ENCODE data around the gene CBFA2T2.
"Not testable (repeated sequence)": the region's sequence is repeated elsewhere in the genome, so short reads cannot be mapped to it uniquely, and the experiment has no call there.

CBFA2T2 gene

DNA sequence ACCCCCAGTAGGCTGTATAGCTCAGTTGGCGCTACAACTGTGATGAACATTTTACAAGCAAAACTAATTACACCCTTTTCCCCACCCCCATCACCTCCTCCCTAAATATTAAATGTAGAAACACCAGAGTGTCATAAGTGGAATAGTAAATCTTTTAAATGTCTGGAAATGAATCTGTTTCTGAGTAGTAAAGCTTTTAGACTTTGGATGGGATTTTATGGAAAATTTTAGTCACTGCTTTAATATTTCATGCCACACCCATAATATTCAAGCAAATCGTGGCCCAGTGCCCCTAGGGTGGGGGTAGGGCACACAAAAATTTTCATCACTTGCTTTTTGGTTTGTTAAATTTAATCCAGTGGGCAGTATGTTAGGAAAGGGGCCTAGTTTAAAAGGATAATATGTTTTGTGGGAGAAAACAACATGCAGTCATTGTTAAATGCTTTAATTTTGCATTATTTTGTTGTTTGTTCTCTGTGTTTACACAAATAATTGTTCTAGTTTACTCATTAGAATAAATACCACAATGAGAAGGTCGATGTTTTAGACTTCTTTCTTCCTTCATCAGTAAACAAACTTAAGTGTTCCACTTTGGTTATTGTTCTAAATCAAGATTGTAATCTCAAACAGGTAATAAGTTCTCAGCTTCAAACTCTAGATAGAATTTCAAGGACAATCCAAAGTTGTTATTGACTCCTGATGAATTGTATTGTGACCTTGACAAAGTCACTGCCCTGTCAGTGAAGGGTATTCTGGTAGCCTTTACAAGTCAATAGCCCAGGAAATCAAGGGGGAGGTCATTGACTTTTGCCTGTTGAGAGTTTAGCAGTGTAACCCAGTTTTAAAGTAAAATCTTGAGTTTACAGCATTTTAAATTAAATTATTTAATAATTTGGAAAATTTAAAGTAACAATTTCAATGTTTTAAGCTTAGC lies 79.2 kb downstream of the CBFA2T2 start:
- FAIRE-seq, result no peak
- no peak for DNase-seq (ENCODE audit: insufficient read length, low spot score)

GRCh38 chr20:33569802-33570391 lies 80.0 kb downstream of the CBFA2T2 start:
- FAIRE-seq, result no peak
- DNase-seq (ENCODE audit: insufficient read length, low spot score), result no peak

GRCh38 chr20:33570743-33571142 lies 80.8 kb downstream of the CBFA2T2 start:
- DNase-seq (ENCODE audit: insufficient read length, low spot score) (no peak), FAIRE-seq (no peak)

- FAIRE-seq; DNase-seq (ENCODE audit: insufficient read length, low spot score): not testable (repeated sequence)
These were observed 83.4 kb downstream of the CBFA2T2 start for GRCh38 chr20:33573268-33573667.

DNA sequence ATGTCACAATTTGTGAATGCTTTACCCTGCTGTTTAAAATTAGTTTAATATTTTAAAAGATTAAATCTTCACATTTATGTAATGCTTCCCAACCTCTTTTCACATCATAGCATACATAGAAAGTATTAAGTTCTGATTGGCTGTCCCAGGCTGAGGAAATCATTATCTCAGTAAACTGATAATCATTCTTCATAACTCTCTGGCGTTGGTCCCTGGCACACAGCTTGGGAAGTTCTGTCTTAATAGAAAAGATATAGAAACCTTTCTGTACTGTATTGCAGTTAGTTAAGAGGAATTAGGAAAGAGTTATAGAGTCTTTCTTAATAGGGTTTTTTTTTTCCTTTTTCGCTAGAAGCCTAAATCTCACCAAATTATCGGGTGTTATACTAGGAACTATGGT lies 85.4 kb downstream of the CBFA2T2 start:
- FAIRE-seq (no peak), DNase-seq (ENCODE audit: insufficient read length, low spot score) (no peak)

DNA sequence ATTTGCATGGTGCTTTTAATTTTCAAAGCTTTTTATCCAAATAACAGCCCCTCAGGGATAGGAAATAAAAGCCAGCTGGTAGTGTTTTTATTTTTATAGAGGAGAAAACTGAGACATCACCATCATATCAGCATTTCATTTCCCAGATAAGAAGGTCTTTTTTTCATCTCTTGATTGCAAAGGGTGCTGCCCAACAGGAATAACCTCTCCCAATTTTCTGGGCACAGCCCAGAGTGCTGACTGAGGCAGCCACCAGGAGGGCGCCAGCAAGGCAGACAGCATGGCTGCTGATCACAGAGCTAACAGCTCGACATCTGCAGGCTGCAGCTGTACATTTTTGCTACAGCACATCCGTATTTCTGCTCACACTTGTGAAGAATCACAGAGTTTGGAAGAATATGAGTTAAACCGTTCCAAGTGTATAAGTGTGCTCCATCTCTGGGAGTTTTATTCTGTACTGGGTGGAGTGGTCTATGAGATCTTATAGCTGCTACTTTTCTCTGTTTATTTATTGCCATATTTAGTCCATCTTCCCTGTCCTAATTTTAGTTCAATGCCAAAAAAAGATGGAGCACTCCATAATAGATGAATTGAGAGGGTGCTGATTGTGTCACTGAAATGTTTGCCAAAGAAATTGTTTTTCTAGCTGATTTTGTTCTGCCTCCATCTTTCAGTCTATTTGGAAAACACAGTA lies 86.7 kb downstream of the CBFA2T2 start:
- DNase-seq (ENCODE audit: insufficient read length, low spot score) (no peak), FAIRE-seq (peak; percentile 63)

GRCh38 chr20:33578510-33578909 lies 88.6 kb downstream of the CBFA2T2 start:
- no peak for FAIRE-seq
- DNase-seq (ENCODE audit: insufficient read length, low spot score), result no peak

GRCh38 chr20:33583143-33583542 lies 93.2 kb downstream of the CBFA2T2 start:
- no peak for FAIRE-seq
- no peak for DNase-seq (ENCODE audit: insufficient read length, low spot score)

DNA sequence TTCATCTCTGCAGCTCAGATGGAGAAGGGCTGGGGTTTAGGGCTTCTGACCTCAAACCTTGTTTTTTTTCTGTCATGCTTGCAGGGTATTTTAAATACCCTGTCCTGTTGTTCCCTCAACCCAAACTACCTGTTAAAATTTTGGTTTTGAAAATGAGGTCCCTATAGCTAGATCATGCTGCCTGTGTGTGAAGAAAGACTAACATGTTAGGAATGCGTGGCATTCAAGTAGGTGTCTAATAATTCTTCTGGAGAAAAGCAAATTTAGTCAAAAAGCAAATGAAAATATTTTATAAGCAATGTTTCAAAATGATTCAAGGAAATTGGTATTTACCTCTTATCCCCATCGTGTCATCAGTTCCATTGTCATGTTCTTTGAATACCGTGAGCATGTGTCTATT lies 95.1 kb downstream of the CBFA2T2 start:
- DNase-seq (ENCODE audit: insufficient read length, low spot score) (peak; percentile 23), FAIRE-seq (no peak)

GRCh38 chr20:33585413-33585812 lies 95.5 kb downstream of the CBFA2T2 start:
- DNase-seq (ENCODE audit: insufficient read length, low spot score) (no peak), FAIRE-seq (no peak)

DNA sequence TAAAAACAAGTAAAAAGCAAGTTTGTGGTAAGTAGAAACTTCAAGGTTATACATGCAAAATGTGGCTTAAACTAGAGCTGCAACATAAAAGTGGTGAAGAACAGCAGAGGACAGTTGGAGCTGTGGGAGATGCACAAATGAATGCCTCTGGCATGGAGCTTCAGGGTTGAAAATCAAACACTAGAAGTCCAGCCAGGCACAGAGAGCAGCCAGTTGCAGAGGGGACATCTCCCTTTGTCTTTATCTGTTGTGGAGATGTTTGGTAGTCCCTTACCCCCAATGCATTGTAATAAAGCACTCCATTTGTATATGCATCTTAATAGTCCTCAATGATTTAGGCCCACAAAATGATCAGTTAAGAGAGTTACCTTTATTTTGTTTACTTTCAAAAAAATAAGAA lies 99.2 kb downstream of the CBFA2T2 start:
- no peak for DNase-seq (ENCODE audit: insufficient read length, low spot score)
- peak; percentile 16 for FAIRE-seq

DNA sequence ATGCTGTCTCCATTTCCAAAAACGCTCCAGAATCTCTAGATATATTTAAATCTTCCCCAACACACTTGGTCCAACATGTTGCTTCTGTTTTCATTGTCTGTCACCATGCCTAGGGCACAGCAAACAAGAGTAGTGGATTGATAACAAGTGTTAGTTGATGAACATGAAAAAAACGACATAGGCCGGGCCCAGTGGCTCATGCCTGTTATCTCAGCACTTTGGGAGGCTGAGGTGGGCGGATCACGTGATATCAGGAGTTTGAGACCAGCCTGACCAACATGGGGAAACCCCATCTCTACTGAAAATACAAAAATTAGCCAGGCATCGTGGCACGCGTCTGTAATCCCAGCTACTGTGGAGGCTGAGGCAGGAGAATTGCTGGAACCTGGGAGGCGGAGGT lies 102.0 kb downstream of the CBFA2T2 start:
- not testable (repeated sequence) for DNase-seq (ENCODE audit: insufficient read length, low spot score); FAIRE-seq

DNA sequence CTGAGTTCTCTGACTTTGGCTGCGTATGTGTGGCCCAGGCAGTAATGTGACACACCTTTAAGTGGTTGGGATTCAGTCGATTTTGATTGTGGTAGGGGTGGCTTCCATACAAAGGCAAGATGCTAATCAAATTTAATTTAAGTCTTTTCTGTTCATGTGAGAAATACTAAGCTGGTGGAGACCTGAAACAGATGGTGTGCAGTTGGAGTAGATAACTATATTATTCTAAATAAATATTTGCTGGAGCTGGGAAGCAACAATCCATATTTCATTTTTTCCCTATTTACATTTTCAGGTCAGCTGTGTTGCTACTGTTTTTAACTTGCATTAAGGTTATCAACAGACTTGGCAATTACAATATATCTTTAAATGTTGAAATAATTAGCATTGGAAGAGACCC lies 104.8 kb downstream of the CBFA2T2 start:
- FAIRE-seq (no peak), DNase-seq (ENCODE audit: insufficient read length, low spot score) (no peak)

DNA sequence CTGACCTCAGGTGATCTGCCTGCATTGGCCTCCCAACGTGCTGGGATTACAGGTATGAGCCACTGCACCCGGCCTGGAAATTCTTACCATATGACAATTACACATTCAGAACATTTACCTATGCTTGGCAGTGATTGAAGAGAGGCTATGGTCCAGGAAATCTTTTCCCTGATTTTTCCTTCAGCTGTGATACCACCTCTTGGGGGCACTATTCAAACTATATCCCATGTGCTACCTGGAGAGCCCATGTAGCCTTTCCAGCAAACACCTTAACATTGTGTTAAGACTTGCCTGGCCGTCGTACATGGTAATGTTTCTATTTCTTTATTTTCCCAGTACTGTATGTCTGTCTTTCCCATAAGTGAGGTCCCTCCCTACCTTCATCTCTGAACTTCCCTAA lies 110.5 kb downstream of the CBFA2T2 start:
- no peak for FAIRE-seq
- DNase-seq (ENCODE audit: insufficient read length, low spot score), result no peak

DNA sequence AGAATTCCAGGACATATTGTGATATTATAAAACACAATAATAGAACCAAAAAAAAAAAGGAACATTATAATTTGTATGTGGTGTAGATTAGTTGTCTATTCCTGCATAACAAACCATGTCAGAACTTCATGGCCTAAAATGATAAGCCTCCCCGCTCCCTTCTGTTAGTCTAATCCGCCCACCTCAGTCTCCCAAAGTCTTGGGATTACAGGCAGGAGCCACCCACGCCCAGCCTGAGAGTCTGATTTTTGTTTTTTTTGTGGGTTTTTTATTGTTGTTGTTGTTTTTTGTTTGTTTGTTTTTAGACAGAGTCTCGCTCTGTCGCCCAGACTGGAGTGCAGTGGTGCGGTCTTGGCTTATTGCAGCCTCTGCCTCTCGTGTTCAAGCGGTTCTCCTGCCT lies 111.1 kb downstream of the CBFA2T2 start:
- DNase-seq (ENCODE audit: insufficient read length, low spot score) (no peak), FAIRE-seq (no peak)

- FAIRE-seq (no peak), DNase-seq (ENCODE audit: insufficient read length, low spot score) (no peak)
These were observed 112.0 kb downstream of the CBFA2T2 start for GRCh38 chr20:33601861-33602260.

DNA sequence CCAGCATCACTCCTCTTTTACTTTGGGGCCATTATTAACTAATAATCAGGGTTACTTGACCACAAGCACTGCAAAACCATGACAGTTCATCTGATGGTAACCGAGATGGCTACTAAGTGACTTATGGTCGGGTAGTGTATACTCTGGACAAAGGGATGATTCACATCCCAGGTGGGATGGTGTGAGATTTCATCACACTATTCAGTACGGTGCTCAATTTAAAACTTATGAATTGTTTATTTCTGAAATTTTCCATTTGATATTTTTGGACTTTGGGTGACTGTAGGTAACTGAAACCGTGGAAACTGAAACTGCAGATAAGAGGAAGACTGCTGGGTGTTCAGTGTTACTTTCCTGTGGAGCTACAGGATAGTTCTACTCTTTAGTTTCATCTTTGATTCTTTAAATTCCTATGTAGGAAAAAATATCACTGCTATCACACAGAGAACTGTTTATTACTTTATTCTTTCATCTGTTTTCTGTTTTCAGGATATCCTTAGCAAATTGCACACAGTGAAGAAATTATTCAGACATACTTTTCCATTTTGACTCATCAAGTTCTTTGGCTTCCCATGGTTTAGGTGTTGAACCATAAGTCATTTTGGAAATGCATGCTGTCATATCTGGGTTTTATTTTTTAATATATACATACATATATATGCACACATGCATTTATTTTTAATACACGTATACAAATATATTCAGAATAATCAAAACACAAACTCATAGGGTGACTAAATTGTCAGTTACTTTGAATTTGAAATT lies 113.1 kb downstream of the CBFA2T2 start:
- no peak for FAIRE-seq

DNA sequence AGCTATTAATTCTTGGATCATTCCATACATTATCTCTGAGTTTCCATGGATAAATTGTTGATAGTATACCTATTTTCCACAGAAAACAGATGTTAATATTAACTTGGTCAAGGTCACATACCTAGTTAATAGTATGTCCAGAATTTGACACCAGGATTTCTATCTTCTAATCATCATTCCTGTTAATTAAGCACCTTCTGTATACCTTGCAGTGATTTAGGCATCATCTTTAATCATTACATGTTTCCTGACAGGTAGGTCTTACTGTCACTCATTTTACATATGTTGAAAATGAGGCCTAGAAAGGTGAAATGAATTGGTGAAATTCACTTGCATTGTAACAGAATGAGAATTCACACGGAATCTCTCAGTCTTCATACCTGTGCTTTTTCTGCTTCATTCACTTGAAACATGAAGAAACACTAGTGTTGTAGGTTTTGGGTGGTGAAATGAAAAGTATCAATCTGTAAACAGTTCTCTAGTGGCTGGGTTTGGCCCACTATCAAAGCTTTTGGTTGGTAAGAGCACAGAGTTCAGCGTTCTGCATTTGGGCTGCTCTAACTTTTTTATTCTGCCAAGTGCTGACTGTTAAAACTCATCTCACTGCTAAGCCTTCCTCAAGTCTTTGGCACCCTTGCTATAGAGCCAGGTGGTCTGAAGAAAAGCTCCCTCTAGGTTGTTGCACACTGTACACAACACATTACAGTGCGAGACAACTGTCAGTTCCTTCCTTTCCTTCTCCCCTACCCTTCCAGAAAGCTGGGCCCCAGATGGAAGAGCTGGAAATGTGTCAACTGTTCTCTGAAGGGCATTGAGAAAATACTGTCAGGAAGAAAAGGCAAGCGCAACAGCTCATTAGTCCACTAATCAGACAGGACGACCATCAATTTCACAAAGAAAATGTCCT lies 114.4 kb downstream of the CBFA2T2 start:
- DNase-seq (ENCODE audit: insufficient read length, low spot score), result no peak
- FAIRE-seq, result no peak

More for the DNA sequence above, 113.1 kb downstream of the CBFA2T2 start:
- no peak for DNase-seq (ENCODE audit: insufficient read length, low spot score)

- no peak for DNase-seq (ENCODE audit: insufficient read length, low spot score)
- FAIRE-seq, result no peak
These were observed 115.1 kb downstream of the CBFA2T2 start for GRCh38 chr20:33604991-33605370.
